Vagina (tissue), 2 donors: ENCODE data around the gene XK.

Experiments used
- POLR2AphosphoS5 ChIP-seq, 2 donors: sonication (generic); formaldehyde crosslinking; IDR thresholded peaks; one replicate each; pipeline ENCODE4 v1.9.0; 2017; ENCODE audit warnings: antibody characterized with exemption in 2 of 2, mild to moderate bottlenecking in 2 of 2, low read depth in 1 of 2; ENCODE audit not compliant: insufficient read depth in 1 of 2
- TF ChIP-seq, protein P1 (sequence below), 3 experiments: fragments of 450-650 bp in 2 of 3; fragments of 200-600 bp in 1 of 3; sonication (generic) in 1 of 3; IDR thresholded peaks; one replicate each; pipeline ENCODE4 v1.5.1; 2017 to 2019; ENCODE audit warnings: antibody characterized with exemption in 3 of 3, mild to moderate bottlenecking in 2 of 3, moderate library complexity in 2 of 3

- no peak for TF ChIP-seq POLR2AphosphoS5 (IDR thresholded peaks at IDR 0.05; ENCODE audit: insufficient read depth in 1 of 2, low read depth in 1 of 2)
- TF ChIP-seq, protein P1, sequence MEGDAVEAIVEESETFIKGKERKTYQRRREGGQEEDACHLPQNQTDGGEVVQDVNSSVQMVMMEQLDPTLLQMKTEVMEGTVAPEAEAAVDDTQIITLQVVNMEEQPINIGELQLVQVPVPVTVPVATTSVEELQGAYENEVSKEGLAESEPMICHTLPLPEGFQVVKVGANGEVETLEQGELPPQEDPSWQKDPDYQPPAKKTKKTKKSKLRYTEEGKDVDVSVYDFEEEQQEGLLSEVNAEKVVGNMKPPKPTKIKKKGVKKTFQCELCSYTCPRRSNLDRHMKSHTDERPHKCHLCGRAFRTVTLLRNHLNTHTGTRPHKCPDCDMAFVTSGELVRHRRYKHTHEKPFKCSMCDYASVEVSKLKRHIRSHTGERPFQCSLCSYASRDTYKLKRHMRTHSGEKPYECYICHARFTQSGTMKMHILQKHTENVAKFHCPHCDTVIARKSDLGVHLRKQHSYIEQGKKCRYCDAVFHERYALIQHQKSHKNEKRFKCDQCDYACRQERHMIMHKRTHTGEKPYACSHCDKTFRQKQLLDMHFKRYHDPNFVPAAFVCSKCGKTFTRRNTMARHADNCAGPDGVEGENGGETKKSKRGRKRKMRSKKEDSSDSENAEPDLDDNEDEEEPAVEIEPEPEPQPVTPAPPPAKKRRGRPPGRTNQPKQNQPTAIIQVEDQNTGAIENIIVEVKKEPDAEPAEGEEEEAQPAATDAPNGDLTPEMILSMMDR (IDR thresholded peaks at IDR 0.05) = no peak
Measured at GRCh38 chrX:37717708-37718107, 32.1 kb downstream of the XK start.
